Measurements from ENCODE around the gene AMIGO3. TPM values are rescaled to one million over a fixed set of nuclear protein-coding genes. Genes with fewer than 3 reads are reported as not detected.

The AMIGO3 gene
- polyA plus RNA-seq, 1 of the 3 experiments (the other 2 are of a cell fraction) = 1.1 TPM

- Histone ChIP-seq H3F3A (replicated peaks; ENCODE audit: insufficient read depth) (no peaks in the 10 kb centered on the region), H3K79me2 (ENCODE audit: insufficient read depth) (no peaks in the 10 kb centered on the region), H3K4me1 (ENCODE audit: control insufficient read depth in 1 of 2, insufficient read depth in 2 of 2, low read depth in 1 of 2, low read length in 1 of 2) (no peaks in the 10 kb centered on the region), H3K9me3 (no peaks in the 10 kb centered on the region), H3K9me2 (no peaks in the 10 kb centered on the region), H4K20me1 (ENCODE audit: insufficient read depth) (no peaks in the 10 kb centered on the region), H3K9ac (no peak overlapping the region), H3K4me2 (no peak overlapping the region), H3K4me3 (ENCODE audit: low read depth in 2 of 2, low read length in 1 of 2) (no peak overlapping the region), H3K27ac (ENCODE audit: low read depth in 2 of 2, low read length in 1 of 2) (no peak overlapping the region), H3K36me3 (replicated peaks in 1 of 2; ENCODE audit: control insufficient read depth in 1 of 2, insufficient read depth in 2 of 2, low read length in 1 of 2) (peaks cover 16 to 72% of the 10 kb centered on the region in 2 experiments), H3K27me3 (ENCODE audit: insufficient read depth) (no peaks in the 10 kb centered on the region), H2AFZ (ENCODE audit: low read depth) (no peak overlapping the region)
- WGBS (ENCODE audit: low lambda C conversion rate) = 100% methylated on average over 1 of the region's 4 CpGs
- CTCF ChIA-PET = no interaction called here
- no peak for DNase-seq
- POLR2A ChIA-PET = interaction anchor here (0.5 kb wide), 1 partner anchor 147 kb away, joined by 3 read pairs; no protein-coding TSS in a partner anchor
- TF ChIP-seq FOXM1 (IDR thresholded peaks at IDR 0.05; ENCODE audit: low read depth) = no peak
- no peak for TF ChIP-seq IRF3 (IDR thresholded peaks at IDR 0.05; ENCODE audit: low read depth, low read length)
- no peak for TF ChIP-seq EP300 (IDR thresholded peaks at IDR 0.05; ENCODE audit: borderline replicate concordance in 1 of 2, low read depth in 1 of 2, low read length in 1 of 2)
- TF ChIP-seq RFX5 (IDR thresholded peaks at IDR 0.05; ENCODE audit: low read length) = no peak
- TF ChIP-seq GATA2 (CRISPR knock-in tag; IDR thresholded peaks at IDR 0.05) = no peak
- no peak for TF ChIP-seq ELF1 (IDR thresholded peaks at IDR 0.05)
- TF ChIP-seq MXI1 (IDR thresholded peaks at IDR 0.05; ENCODE audit: low read depth, low read length) = no peak
- TF ChIP-seq TEAD4 (IDR thresholded peaks at IDR 0.05; ENCODE audit: borderline replicate concordance, insufficient read depth) = no peak
These were observed 37.9 kb downstream of the AMIGO3 start for GRCh38 chr3:49681543-49681942.

GRCh38 chr3:49681232-49681522 lies 38.3 kb downstream of the AMIGO3 start:
- POLR2A ChIA-PET = interaction anchor here (0.5 kb wide), 1 partner anchor 146 kb away, joined by 3 read pairs; no protein-coding TSS in a partner anchor
- CTCF ChIA-PET = interaction anchor here (1.4 kb wide), 1 partner anchor 10 kb away, joined by 6 read pairs; no protein-coding TSS in a partner anchor
- no peak overlapping the region for H3K27ac ChIP-seq (ENCODE audit: low read depth in 2 of 2, low read length in 1 of 2)
- H3K36me3 ChIP-seq (replicated peaks in 1 of 2; ENCODE audit: control insufficient read depth in 1 of 2, insufficient read depth in 2 of 2, low read length in 1 of 2) = peaks cover 19 to 76% of the 10 kb centered on the region in 2 experiments
- H3K4me1 ChIP-seq (ENCODE audit: control insufficient read depth in 1 of 2, insufficient read depth in 2 of 2, low read depth in 1 of 2, low read length in 1 of 2) = no peaks in the 10 kb centered on the region
- WGBS (ENCODE audit: low lambda C conversion rate) = 80% methylated on average over 1 of the region's 2 CpGs
- no peak overlapping the region for H2AFZ ChIP-seq (ENCODE audit: low read depth)
- H3K9ac ChIP-seq = no peak overlapping the region
- H3K9me2 ChIP-seq = no peaks in the 10 kb centered on the region
- no peak overlapping the region for H3K4me2 ChIP-seq
- H3K9me3 ChIP-seq = no peaks in the 10 kb centered on the region
- H3K79me2 ChIP-seq (ENCODE audit: insufficient read depth) = peaks cover under 1% of the 10 kb centered on the region; the same call in 1 of the 2 replicates
- no peak overlapping the region for H3K4me3 ChIP-seq (ENCODE audit: low read depth in 2 of 2, low read length in 1 of 2)
- no peak for DNase-seq
- H3F3A ChIP-seq (replicated peaks; ENCODE audit: insufficient read depth) = no peaks in the 10 kb centered on the region
- H4K20me1 ChIP-seq (ENCODE audit: insufficient read depth) = no peaks in the 10 kb centered on the region
- no peaks in the 10 kb centered on the region for H3K27me3 ChIP-seq (ENCODE audit: insufficient read depth)
- no peak for TF ChIP-seq TAF1 (IDR thresholded peaks at IDR 0.05; ENCODE audit: borderline replicate concordance, low read depth, low read length)
- TF ChIP-seq USF1 (IDR thresholded peaks at IDR 0.05; ENCODE audit: borderline replicate concordance, low read depth) = no peak
- TF ChIP-seq ELF1 (IDR thresholded peaks at IDR 0.05) = no peak
- no peak for TF ChIP-seq JUND (IDR thresholded peaks at IDR 0.05)
- no peak for TF ChIP-seq REST (IDR thresholded peaks at IDR 0.05; ENCODE audit: low read depth, low read length)
- TF ChIP-seq FOXM1 (IDR thresholded peaks at IDR 0.05; ENCODE audit: low read depth) = no peak
- TF ChIP-seq MXI1 (IDR thresholded peaks at IDR 0.05; ENCODE audit: low read depth, low read length) = no peak
- no peak for TF ChIP-seq CTCF (IDR thresholded peaks at IDR 0.05)
- no peak for TF ChIP-seq FOXJ3 (CRISPR knock-in tag; IDR thresholded peaks at IDR 0.05)
- no peak for TF ChIP-seq EZH2phosphoT487 (IDR thresholded peaks at IDR 0.05; ENCODE audit: borderline replicate concordance, low read depth)
- TF ChIP-seq RAD21 (IDR thresholded peaks at IDR 0.05; ENCODE audit: low read length) = no peak
- TF ChIP-seq TCF12 (IDR thresholded peaks at IDR 0.05) = no peak
- no peak for TF ChIP-seq YY1 (IDR thresholded peaks at IDR 0.05; ENCODE audit: low read depth)
- no peak for TF ChIP-seq TEAD4 (IDR thresholded peaks at IDR 0.05; ENCODE audit: borderline replicate concordance, insufficient read depth)
- TF ChIP-seq GABPA (IDR thresholded peaks at IDR 0.05; ENCODE audit: low read depth) = no peak
- no peak for TF ChIP-seq POLR2AphosphoS5 (IDR thresholded peaks at IDR 0.05; ENCODE audit: low read depth, low read length)
- no peak for TF ChIP-seq GATA2 (CRISPR knock-in tag; IDR thresholded peaks at IDR 0.05)
- no peak for TF ChIP-seq PBX3 (IDR thresholded peaks at IDR 0.05)
